Right lobe of liver (tissue), 4 donors: ENCODE measurements around the gene SLC6A3.
"Not testable (repeated sequence)": the region's sequence is repeated elsewhere in the genome, so short reads cannot be mapped to it uniquely, and the experiment has no call there.

Experiments
- POLR2A ChIP-seq: fragments of 450-650 bp; IDR thresholded peaks from one replicate; pipeline ENCODE4 v1.6.1; 2017; ENCODE audit warnings: antibody characterized with exemption, mild to moderate bottlenecking
- TF ChIP-seq, protein P1 (sequence below), 4 donors: fragments of 200-600 bp in 3 of 4; fragments of 450-650 bp in 1 of 4; IDR thresholded peaks; one replicate each; pipeline versions ENCODE4 v1.5.1 to v1.8.0; 2016 to 2022; ENCODE audit warnings: antibody characterized with exemption in 4 of 4, mild to moderate bottlenecking in 2 of 4
- donor health status: DM: no; HTN: no; CAD: no.
- donor health status: DM: no; HTN: no; CAD: no.
- donor health status: DM: no; HTN: yes; CAD: no.

DNA sequence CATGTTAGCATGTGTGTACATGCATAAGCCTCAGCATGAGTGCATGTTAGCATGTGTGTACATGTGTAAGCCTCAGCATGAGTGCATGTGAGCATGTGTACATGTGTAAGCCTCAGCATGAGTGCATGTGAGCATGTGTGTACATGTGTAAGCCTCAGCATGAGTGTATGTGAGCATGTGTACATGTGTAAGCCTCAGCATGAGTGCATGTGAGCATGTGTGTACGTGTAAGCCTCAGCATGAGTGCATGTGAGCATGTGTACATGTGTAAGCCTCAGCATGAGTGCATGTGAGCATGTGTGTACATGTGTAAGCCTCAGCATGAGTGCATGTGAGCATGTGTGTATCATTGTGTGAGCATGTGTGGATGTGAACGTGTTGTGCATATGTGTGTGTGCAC is 14.2 kb upstream of the SLC6A3 start:
- TF ChIP-seq, protein P1, sequence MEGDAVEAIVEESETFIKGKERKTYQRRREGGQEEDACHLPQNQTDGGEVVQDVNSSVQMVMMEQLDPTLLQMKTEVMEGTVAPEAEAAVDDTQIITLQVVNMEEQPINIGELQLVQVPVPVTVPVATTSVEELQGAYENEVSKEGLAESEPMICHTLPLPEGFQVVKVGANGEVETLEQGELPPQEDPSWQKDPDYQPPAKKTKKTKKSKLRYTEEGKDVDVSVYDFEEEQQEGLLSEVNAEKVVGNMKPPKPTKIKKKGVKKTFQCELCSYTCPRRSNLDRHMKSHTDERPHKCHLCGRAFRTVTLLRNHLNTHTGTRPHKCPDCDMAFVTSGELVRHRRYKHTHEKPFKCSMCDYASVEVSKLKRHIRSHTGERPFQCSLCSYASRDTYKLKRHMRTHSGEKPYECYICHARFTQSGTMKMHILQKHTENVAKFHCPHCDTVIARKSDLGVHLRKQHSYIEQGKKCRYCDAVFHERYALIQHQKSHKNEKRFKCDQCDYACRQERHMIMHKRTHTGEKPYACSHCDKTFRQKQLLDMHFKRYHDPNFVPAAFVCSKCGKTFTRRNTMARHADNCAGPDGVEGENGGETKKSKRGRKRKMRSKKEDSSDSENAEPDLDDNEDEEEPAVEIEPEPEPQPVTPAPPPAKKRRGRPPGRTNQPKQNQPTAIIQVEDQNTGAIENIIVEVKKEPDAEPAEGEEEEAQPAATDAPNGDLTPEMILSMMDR (IDR thresholded peaks at IDR 0.05): not testable (repeated sequence)
- TF ChIP-seq POLR2A: not testable (repeated sequence)
